Body of pancreas (tissue), 4 donors: ENCODE results near the gene APOC4.

Source experiments
- CTCF ChIP-seq, 7 experiments: fragments of 450-650 bp in 4 of 7; fragments of 200-600 bp in 3 of 7; sonication (generic) in 3 of 7; IDR thresholded peaks; one replicate each; pipeline ENCODE4 v1.5.1; 2016 to 2019; ENCODE audit warnings: antibody characterized with exemption in 7 of 7
- POLR2A ChIP-seq, 3 donors: fragments of 450-650 bp; IDR thresholded peaks; one replicate each; pipeline ENCODE4 v1.6.1; 2016; ENCODE audit warnings: antibody characterized with exemption in 3 of 3, mild to moderate bottlenecking in 2 of 3

- TF ChIP-seq CTCF (IDR thresholded peaks at IDR 0.05) (no peak), POLR2A (IDR thresholded peaks at IDR 0.05) (no peak)
Observed at GRCh38 chr19:44990966-44991365, 48.9 kb downstream of the APOC4 start.
